ENCODE results near the gene NLRP9.
"Not testable (repeated sequence)": the region's sequence is repeated elsewhere in the genome, so short reads cannot be mapped to it uniquely, and the experiment has no call there.

Gene NLRP9

GRCh38 chr19:55766466-55766865 lies 28.3 kb upstream of the NLRP9 start:
- TF ChIP-seq GABPA (IDR thresholded peaks at IDR 0.05; ENCODE audit: low read depth) (no peak), REST (IDR thresholded peaks at IDR 0.05; ENCODE audit: insufficient replicate concordance, low read depth) (no peak), SPI1 (IDR thresholded peaks at IDR 0.05; ENCODE audit: borderline replicate concordance, low read depth) (no peak), POLR2AphosphoS5 (IDR thresholded peaks at IDR 0.05; ENCODE audit: low read depth) (no peak)
- TF ChIP-seq, protein P1, sequence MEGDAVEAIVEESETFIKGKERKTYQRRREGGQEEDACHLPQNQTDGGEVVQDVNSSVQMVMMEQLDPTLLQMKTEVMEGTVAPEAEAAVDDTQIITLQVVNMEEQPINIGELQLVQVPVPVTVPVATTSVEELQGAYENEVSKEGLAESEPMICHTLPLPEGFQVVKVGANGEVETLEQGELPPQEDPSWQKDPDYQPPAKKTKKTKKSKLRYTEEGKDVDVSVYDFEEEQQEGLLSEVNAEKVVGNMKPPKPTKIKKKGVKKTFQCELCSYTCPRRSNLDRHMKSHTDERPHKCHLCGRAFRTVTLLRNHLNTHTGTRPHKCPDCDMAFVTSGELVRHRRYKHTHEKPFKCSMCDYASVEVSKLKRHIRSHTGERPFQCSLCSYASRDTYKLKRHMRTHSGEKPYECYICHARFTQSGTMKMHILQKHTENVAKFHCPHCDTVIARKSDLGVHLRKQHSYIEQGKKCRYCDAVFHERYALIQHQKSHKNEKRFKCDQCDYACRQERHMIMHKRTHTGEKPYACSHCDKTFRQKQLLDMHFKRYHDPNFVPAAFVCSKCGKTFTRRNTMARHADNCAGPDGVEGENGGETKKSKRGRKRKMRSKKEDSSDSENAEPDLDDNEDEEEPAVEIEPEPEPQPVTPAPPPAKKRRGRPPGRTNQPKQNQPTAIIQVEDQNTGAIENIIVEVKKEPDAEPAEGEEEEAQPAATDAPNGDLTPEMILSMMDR (IDR thresholded peaks at IDR 0.05; ENCODE audit: insufficient read depth, low read length): no peak
- H3K27ac ChIP-seq (replicated peaks): no peak overlapping the region

GRCh38 chr19:55758797-55759196 lies 20.6 kb upstream of the NLRP9 start, which contains the start of gene RFPL4A:
TSS of gene RFPL4A (plus strand) at chr19:55759097. CDS start at chr19:55761801, 2,704 bp downstream.
- not testable (repeated sequence) for H3K27ac ChIP-seq (replicated peaks); H3K27me3 ChIP-seq (ENCODE audit: insufficient read depth, poor library complexity, severe bottlenecking); DNase-seq (ENCODE audit: low read depth in 1 of 2, low spot score in 1 of 2); H3K4me3 ChIP-seq (replicated peaks; ENCODE audit: insufficient read depth, low read length)

More at GRCh38 chr19:55766466-55766865, 28.3 kb upstream of the NLRP9 start:
- Histone ChIP-seq H3K27me3 (ENCODE audit: insufficient read depth, poor library complexity, severe bottlenecking) (no peaks in the 10 kb centered on the region), H3K4me3 (replicated peaks; ENCODE audit: insufficient read depth, low read length) (no peak overlapping the region)
- no peak for DNase-seq (ENCODE audit: low read depth in 1 of 2, low spot score in 1 of 2)

DNA sequence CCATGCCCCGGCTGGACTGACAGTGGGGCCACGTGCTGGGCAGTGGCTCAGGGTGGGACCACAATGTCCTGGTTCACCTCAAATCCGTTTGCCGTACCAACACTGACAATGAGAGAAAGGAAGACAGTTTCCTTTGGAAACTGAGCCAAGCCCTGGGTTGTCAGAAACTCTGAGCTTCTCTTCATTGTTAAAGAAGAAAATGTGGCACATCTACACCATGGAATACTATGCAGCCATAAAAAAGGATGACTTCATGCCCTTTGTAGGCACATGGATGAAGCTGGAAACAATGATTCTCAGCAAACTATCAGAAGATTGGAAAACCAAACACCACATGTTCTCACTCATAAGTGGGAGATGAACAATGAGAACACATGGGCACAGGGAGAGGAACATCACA lies 18.6 kb upstream of the NLRP9 start:
- not testable (repeated sequence) for H3K27me3 ChIP-seq (ENCODE audit: insufficient read depth, poor library complexity, severe bottlenecking)

GRCh38 chr19:55753401-55753800 lies 15.2 kb upstream of the NLRP9 start:
- DNase-seq (ENCODE audit: low read depth in 1 of 2, low spot score in 1 of 2): no peak
- Histone ChIP-seq H3K27ac (replicated peaks) (no peak overlapping the region), H3K27me3 (ENCODE audit: insufficient read depth, poor library complexity, severe bottlenecking) (no peaks in the 10 kb centered on the region), H3K4me3 (replicated peaks; ENCODE audit: insufficient read depth, low read length) (no peak overlapping the region)
- no peak for TF ChIP-seq SPI1 (IDR thresholded peaks at IDR 0.05; ENCODE audit: borderline replicate concordance, low read depth)
- TF ChIP-seq, protein P1 (IDR thresholded peaks at IDR 0.05; ENCODE audit: insufficient read depth, low read length): no peak
- TF ChIP-seq REST (IDR thresholded peaks at IDR 0.05; ENCODE audit: insufficient replicate concordance, low read depth): no peak
- no peak for TF ChIP-seq GABPA (IDR thresholded peaks at IDR 0.05; ENCODE audit: low read depth)
- no peak for TF ChIP-seq POLR2AphosphoS5 (IDR thresholded peaks at IDR 0.05; ENCODE audit: low read depth)

More for the DNA sequence above, 18.6 kb upstream of the NLRP9 start:
- H3K4me3 ChIP-seq (replicated peaks; ENCODE audit: insufficient read depth, low read length); H3K27ac ChIP-seq (replicated peaks); DNase-seq (ENCODE audit: low read depth in 1 of 2, low spot score in 1 of 2): not testable (repeated sequence)

- H3K27ac ChIP-seq (replicated peaks): no peak overlapping the region
- TF ChIP-seq REST (IDR thresholded peaks at IDR 0.05; ENCODE audit: insufficient replicate concordance, low read depth): no peak
- no peak for TF ChIP-seq POLR2AphosphoS5 (IDR thresholded peaks at IDR 0.05; ENCODE audit: low read depth)
- no peak for TF ChIP-seq SPI1 (IDR thresholded peaks at IDR 0.05; ENCODE audit: borderline replicate concordance, low read depth)
- TF ChIP-seq GABPA (IDR thresholded peaks at IDR 0.05; ENCODE audit: low read depth): no peak
- TF ChIP-seq, protein P1 (IDR thresholded peaks at IDR 0.05; ENCODE audit: insufficient read depth, low read length): no peak
- no peak overlapping the region for H3K4me3 ChIP-seq (replicated peaks; ENCODE audit: insufficient read depth, low read length)
- no peak for DNase-seq (ENCODE audit: low read depth in 1 of 2, low spot score in 1 of 2)
- H3K27me3 ChIP-seq (ENCODE audit: insufficient read depth, poor library complexity, severe bottlenecking): no peaks in the 10 kb centered on the region
Measured at GRCh38 chr19:55750715-55751114, 12.5 kb upstream of the NLRP9 start.

- H3K4me3 ChIP-seq (replicated peaks; ENCODE audit: insufficient read depth, low read length); H3K27me3 ChIP-seq (ENCODE audit: insufficient read depth, poor library complexity, severe bottlenecking); DNase-seq (ENCODE audit: low read depth in 1 of 2, low spot score in 1 of 2); H3K27ac ChIP-seq (replicated peaks): not testable (repeated sequence)
Measured at GRCh38 chr19:55730378-55730777, 7.8 kb downstream of the NLRP9 start.

Data from HL-60 (cell line).